GM12865 (cell line): ENCODE results near the gene C19orf38.

Experiments used
- DNase-seq: peaks from one replicate; pipeline ENCODE4 v3.0.0; 2010; ENCODE audit warnings: low read depth
- H3K4me3 ChIP-seq: 2 replicates; pipeline ENCODE4 v1.5.1; 2011; ENCODE audit warnings: mild to moderate bottlenecking, low read depth, low read length, control low read depth
- CTCF ChIP-seq: IDR thresholded peaks from 2 replicates; pipeline ENCODE4 v1.5.1; 2011; ENCODE audit warnings: low read length, control low read depth, low read depth, inconsistent platforms; ENCODE audit not compliant: insufficient read depth; ENCODE audit errors: missing control alignments

C19orf38 gene

GRCh38 chr19:10848230-10848856 lies at the start of gene C19orf38:
Gene C19orf38 (plus strand): TSS chr19:10848415. CDS start chr19:10848509, 94 bp downstream.
- no peak for DNase-seq
- no peak within 1 kb of the TSS for H3K4me3 ChIP-seq
- TF ChIP-seq CTCF = no peak

DNA sequence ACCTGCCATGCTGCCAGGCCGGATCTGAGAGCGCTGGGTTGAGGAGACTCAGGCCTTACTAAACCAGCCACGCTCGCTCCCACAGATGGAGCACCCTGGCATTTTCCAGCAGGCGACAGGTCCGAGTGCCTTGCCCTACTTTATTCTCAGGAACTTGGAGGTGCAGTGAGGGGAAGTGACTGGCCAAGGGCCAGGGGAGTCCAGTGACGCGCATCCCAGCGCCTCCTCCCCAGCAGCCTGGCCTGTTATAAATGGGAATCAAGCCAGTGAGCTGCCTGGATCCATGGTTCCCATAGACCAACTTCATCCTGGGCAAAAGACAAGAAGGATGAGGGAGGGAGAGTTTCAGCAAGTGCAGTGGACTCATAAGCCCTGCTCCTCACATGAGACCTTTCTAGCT lies 47.7 kb upstream of the C19orf38 start:
- no peak for TF ChIP-seq CTCF
- DNase-seq = no peak
- H3K4me3 ChIP-seq = no peak overlapping the region

- H3K4me3 ChIP-seq = no peak overlapping the region
- no peak for TF ChIP-seq CTCF
- no peak for DNase-seq
Measured at GRCh38 chr19:10802479-10802878, 45.7 kb upstream of the C19orf38 start.

- no peak for DNase-seq
- H3K4me3 ChIP-seq = no peak overlapping the region
- no peak for TF ChIP-seq CTCF
Measured at GRCh38 chr19:10803252-10803651, 45.0 kb upstream of the C19orf38 start.

GRCh38 chr19:10805065-10805757 lies 43.0 kb upstream of the C19orf38 start:
- no peak for TF ChIP-seq CTCF
- no peak for DNase-seq
- no peak overlapping the region for H3K4me3 ChIP-seq

GRCh38 chr19:10805758-10806247 lies 42.4 kb upstream of the C19orf38 start:
- TF ChIP-seq CTCF = no peak
- DNase-seq = no peak
- no peak overlapping the region for H3K4me3 ChIP-seq
